Omental fat pad (tissue), 4 donors: ENCODE measurements around the gene CENPL. TPM values are rescaled to one million over a fixed set of nuclear protein-coding genes. Genes with fewer than 3 reads are reported as not detected.
"Not testable (repeated sequence)": the region's sequence is repeated elsewhere in the genome, so short reads cannot be mapped to it uniquely, and the experiment has no call there.

Source experiments
- ATAC-seq: fragments of 150-250 bp; one replicate; pipeline ENCODE4 v1.9.1; 2016; ENCODE audit warnings: mild to moderate bottlenecking, moderate library complexity; ENCODE audit not compliant: low FRiP score
- DNase-seq: peaks from one replicate; pipeline ENCODE4 v3.0.0-alpha.2; 2019; ENCODE audit warnings: low spot score
- total RNA-seq, 4 donors: library from RNA; depleted of rRNA; stranded (reverse); fragments of >200 nt; gene quantifications; one replicate each; pipeline ENCODE4 v1.1.0, GENCODE V29; 2016
- TF ChIP-seq, protein P1 (sequence below), 3 donors: fragments of 450-650 bp; IDR thresholded peaks; one replicate each; pipeline ENCODE4 v1.5.1; 2016 to 2017; ENCODE audit warnings: antibody characterized with exemption in 3 of 3, mild to moderate bottlenecking in 3 of 3, moderate library complexity in 2 of 3

CENPL gene
- total RNA-seq, 4 donors from 2014 or later: 2.6 to 6.9 (median 5.8) TPM

DNA sequence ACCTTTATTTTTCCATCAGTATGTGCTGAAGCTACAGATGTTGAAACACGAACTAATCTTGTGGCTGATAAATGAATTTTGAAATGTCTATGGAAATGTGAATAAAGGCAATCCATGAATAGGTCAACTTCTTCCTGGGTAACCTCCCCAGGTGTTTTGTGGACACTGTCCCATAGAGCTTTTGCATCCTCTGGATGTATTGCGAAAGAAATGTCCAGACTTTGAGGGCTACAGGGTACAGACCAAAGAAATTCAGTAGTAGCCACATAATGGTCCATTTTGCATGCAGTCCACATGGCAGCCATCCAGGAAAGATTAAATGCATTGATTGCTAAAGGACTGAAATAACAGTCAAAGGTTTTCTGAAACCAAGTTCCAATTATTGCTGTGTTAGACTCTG is 21.7 kb downstream of the CENPL start:
- no peak for ATAC-seq
- TF ChIP-seq, protein P1, sequence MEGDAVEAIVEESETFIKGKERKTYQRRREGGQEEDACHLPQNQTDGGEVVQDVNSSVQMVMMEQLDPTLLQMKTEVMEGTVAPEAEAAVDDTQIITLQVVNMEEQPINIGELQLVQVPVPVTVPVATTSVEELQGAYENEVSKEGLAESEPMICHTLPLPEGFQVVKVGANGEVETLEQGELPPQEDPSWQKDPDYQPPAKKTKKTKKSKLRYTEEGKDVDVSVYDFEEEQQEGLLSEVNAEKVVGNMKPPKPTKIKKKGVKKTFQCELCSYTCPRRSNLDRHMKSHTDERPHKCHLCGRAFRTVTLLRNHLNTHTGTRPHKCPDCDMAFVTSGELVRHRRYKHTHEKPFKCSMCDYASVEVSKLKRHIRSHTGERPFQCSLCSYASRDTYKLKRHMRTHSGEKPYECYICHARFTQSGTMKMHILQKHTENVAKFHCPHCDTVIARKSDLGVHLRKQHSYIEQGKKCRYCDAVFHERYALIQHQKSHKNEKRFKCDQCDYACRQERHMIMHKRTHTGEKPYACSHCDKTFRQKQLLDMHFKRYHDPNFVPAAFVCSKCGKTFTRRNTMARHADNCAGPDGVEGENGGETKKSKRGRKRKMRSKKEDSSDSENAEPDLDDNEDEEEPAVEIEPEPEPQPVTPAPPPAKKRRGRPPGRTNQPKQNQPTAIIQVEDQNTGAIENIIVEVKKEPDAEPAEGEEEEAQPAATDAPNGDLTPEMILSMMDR (IDR thresholded peaks at IDR 0.05): no peak
- DNase-seq: no peak

GRCh38 chr1:173799995-173800394 is 24.7 kb downstream of the CENPL start:
- not testable (repeated sequence) for ATAC-seq

DNA sequence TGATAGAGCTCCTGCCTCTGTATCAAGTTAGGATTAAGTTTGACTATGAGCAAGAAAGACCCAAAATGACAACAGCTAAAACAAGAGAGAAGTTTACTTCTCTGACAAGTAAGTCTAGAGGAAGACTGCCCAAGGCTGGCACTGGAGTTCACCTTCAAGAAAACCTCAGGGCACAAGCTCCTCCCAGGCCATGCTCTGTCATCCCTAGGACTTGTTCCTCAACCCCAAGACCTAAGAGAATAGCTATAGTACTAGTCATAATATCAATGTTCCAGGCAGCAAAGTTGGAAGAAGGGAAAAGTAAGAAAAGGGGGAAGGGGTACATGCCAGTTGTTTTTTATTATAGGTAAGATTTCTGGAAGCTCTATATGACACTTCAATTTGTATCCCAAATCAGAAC is 26.6 kb downstream of the CENPL start:
- no peak for ATAC-seq
- TF ChIP-seq, protein P1 (IDR thresholded peaks at IDR 0.05): no peak
- no peak for DNase-seq

More at GRCh38 chr1:173799995-173800394, 24.7 kb downstream of the CENPL start:
- DNase-seq: not testable (repeated sequence)

DNA sequence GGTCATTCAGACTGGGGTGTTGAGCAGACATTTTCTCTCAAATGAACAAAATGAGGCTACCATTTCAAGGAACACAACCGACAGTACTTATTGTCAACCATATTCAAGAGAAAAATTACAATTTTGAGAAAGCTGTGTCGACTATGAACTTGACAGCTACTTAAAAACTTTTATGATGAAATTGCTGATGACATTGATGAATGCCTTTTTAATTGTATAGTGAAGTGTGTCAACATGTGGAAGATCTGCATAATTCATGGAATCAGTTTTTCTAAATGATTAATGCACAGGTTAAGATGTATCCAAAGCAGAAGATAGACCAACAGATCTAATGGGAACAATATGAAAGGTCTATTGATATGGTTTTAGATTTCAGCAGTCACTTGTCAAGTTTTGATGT is 34.8 kb downstream of the CENPL start:
- no peak for ATAC-seq
- TF ChIP-seq, protein P1 (IDR thresholded peaks at IDR 0.05): no peak
- no peak for DNase-seq

- TF ChIP-seq, protein P1 (IDR thresholded peaks at IDR 0.05): no peak
- ATAC-seq (no peak), DNase-seq (no peak)
Observed at GRCh38 chr1:173784997-173785396, 39.7 kb downstream of the CENPL start.

DNA sequence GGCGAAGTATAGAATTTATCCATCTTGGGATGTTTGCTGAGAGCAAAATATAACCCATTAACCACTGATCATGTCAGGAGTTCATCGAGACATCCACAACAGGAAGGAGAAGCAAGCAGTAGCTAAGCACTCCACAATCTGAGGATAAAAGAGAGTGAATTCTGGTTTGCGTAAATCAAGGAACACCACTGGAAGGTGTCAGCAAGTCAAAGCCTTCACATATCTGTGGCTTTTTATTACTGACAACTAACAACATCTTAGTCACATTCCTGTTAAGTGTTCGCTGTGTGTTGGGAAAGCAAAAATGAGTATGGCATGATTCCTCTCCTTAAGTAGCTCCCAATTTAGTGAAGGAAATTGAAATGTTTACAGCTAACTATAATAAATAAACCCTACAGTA is 44.7 kb downstream of the CENPL start:
- ATAC-seq: no peak

DNA sequence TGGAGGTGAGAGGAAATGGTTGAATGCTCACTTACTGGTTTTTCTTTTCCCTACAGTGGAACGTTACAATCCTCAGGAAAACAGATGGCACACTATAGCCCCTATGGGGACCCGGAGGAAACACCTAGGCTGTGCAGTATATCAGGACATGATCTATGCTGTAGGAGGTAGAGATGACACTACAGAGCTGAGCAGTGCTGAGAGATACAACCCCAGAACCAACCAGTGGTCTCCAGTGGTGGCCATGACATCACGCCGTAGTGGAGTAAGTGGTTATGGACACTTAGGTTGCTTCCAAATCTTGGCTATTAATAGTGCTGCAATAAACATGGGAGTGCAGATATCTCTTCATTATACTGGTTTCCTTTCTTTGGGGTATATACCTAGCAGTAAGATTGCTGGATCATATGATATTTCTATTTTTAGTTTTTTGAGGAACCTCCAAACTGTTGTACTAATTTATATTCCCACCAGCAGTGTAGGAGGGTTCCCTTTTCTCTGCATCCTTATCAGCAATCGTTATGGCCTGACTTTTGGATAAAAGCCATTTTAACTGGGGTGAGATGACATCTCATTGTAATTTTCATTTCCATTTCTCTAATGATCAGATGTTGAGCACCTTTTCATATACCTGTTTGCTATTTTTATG is 49.0 kb downstream of the CENPL start:
- TF ChIP-seq, protein P1 (IDR thresholded peaks at IDR 0.05): no peak
- DNase-seq (no peak), ATAC-seq (no peak)

More for the DNA sequence above, 44.7 kb downstream of the CENPL start:
- DNase-seq: no peak
- TF ChIP-seq, protein P1 (IDR thresholded peaks at IDR 0.05): no peak
